Astrocyte (in vitro differentiated cells and primary cell): ENCODE measurements around the gene C14orf93.

Experiments
- EZH2 ChIP-seq: IDR thresholded peaks from 2 replicates; pipeline ENCODE4 v1.6.1; 2012; ENCODE audit warnings: mild to moderate bottlenecking, low read length, inconsistent platforms; ENCODE audit not compliant: insufficient read depth
- TF ChIP-seq, protein P1 (sequence below): IDR thresholded peaks from 2 replicates; pipeline ENCODE4 v1.5.1; 2011; ENCODE audit warnings: low read depth, mild to moderate bottlenecking, inconsistent platforms, low read length, moderate library complexity; ENCODE audit not compliant: insufficient read depth

DNA sequence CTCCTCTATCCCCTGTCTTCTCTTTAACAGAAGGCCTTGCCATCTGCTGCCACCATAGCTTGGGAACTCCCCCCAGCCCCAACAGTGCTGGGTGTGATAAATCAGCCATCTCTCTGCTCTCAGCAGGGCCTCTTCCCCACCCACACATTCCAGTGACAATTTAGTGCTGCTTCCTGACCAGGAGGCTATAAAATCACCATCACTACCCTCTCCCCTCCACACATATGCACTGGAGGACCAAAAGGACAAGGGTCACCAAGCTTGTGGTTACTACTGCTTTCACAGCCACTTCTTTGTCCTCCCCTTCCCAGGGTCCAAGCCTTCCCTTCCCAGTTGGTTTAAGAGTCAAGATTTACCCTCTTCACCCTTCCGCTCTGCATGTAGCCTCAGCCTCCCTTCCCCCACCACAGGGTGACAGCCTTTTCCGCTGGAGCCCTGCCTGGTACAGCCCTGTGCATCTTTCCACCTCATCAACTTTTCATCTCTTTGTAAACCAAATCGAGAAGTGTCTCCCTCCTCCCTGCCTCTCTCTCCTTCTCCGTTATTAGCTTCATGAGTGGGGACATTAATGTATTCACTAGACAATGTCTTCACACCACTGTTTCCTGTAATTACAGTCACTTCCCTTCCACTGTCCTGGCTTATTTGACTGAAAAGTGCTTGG is 15.3 kb upstream of the C14orf93 start:
- TF ChIP-seq, protein P1, sequence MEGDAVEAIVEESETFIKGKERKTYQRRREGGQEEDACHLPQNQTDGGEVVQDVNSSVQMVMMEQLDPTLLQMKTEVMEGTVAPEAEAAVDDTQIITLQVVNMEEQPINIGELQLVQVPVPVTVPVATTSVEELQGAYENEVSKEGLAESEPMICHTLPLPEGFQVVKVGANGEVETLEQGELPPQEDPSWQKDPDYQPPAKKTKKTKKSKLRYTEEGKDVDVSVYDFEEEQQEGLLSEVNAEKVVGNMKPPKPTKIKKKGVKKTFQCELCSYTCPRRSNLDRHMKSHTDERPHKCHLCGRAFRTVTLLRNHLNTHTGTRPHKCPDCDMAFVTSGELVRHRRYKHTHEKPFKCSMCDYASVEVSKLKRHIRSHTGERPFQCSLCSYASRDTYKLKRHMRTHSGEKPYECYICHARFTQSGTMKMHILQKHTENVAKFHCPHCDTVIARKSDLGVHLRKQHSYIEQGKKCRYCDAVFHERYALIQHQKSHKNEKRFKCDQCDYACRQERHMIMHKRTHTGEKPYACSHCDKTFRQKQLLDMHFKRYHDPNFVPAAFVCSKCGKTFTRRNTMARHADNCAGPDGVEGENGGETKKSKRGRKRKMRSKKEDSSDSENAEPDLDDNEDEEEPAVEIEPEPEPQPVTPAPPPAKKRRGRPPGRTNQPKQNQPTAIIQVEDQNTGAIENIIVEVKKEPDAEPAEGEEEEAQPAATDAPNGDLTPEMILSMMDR: no peak
- no peak for TF ChIP-seq EZH2
